GF-D8 (cell line): ENCODE data around the gene VEGFD.
"Not testable (repeated sequence)": the region's sequence is repeated elsewhere in the genome, so short reads cannot be mapped to it uniquely, and the experiment has no call there.

ENCODE experiments used
- DNase-seq: peaks from one replicate; lab custom pipeline; 2025; lab: John Stamatoyannopoulos, UW

Gene VEGFD

DNA sequence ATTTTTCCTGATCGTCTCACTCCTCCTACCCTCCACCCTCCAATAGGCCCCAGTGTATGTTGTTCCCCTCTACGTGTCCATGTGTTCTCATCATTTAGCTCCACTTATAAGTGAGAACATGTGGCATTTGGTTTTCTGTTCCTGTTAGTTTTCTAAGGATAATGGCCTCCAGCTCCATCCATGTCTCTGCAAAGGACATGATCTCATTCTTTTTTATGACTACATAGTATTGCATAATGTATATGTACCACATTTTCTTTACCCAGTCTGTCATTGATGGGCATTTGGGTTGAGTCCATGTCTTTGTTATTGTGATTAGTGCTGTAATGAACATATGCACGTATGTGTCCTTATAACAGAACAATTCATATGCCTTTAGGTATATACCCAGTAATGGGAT, 78.3 kb downstream of the VEGFD start:
- not testable (repeated sequence) for DNase-seq

- peak; percentile 74 for DNase-seq
Measured at GRCh38 chrX:15301924-15302323, 82.3 kb downstream of the VEGFD start.

DNA sequence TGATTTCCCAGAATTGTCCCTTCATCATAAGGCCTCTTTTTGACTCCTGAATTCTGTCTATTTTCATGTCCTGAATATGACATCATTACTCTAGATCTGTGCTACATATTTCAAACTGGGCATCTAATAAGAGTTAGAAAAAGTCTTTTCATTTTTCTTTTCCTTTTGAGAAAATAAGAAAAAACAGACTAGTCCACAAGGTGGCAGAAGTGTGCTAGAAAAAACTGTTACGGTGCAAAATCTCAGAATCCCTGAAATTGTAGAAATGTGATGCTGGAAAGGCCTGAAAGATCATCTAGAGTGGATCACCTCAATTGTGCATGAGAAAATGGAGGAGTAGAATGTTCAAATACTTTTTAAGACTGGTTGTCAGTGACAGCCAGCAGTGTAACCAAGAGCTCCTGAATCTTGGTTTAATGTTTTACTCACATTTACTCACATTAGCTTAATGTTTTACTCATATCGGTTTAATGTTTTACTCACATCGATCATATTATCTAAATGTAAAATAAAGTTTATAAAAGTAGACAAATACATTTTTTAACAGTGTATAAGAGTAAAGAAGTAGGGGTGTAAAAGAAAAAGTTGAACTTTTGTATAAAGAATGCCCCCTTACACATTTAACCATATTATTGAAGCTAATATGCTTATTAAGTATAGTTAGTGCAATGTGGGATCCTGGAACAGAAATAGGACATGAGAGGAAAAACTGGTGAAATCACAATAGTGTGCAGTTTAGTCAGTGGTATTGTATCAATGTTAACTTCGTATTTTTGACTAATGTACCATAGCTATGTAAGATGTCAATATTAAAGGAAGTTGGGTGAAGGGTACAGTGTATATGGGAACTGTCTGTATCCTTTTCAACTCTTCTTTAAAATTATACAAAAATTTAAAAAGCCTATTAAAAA, 84.0 kb downstream of the VEGFD start:
- DNase-seq: peak; percentile 0

DNA sequence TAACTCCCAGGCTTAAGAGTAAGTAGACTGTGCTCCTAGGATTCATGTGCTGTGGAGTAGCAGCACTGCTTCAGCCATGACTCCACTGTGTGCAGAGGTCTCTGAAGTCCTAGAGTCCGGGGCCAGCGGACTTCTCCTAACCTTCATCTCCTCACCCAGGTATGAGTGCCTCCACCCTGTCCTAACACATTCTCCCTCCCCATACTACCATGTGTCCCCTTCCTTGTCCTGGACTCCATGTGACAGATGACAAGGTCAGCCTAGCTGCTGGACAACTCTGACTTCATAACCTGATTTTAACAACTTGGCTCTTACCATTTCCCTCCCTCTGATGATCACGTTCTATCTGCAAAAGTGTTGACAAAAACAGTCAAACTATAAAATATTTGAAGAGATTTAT, 85.4 kb downstream of the VEGFD start:
- DNase-seq: no peak

- DNase-seq: peak; percentile 5
Measured at GRCh38 chrX:15298201-15298600, 86.0 kb downstream of the VEGFD start.
